Measurements from ENCODE around the gene OR2H1. TPM values are rescaled to one million over a fixed set of nuclear protein-coding genes. Genes with fewer than 3 reads are reported as not detected.

OR2H1 gene
- total RNA-seq, 1 experiment from 2014 or later: not detected

DNA sequence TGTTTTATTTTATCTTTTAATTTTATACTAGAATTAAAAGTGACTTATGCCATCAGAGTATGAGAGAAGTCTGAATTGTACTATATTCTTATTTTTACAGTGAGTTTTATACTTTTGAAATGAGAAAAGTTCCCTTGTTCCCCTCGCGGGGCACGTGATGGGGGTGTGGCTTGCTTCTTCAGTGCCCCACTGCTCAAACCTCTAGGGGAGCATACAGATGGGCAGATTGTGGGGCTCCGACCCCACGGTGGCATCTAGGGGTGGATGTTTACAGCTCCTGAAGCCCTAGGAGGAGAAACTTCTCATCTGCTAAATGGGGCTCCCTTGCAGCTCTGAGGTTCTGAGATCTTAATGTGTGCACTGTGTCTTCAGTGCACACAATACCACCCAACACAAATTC is 42.7 kb downstream of the OR2H1 start:
- H3K4me3 Mint-ChIP-seq: no peak overlapping the region

DNA sequence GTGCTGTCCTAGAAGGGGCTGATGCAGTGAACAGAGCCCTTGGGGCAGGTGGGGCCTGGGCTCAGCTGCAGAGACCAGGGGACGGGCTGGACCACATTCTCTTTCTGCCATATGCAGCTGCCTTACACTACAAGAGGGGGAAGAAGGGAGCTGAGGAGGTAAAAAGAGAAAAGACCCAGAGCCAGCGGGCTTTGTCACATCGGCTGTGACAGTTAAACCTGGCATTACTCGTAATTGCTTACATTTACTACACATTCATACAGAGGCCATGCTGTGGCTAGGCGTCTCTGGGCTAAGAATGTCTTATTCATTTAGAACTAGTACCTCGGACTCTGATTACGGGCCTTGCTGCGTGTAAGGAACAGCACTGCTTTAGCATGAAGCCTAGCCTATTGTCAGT is 43.6 kb downstream of the OR2H1 start:
- Mint-ChIP-seq H3K4me3 (no peak overlapping the region), H3K9me3 (no peaks in the 10 kb centered on the region), H3K27ac (no peak overlapping the region), H3K4me1 (no peaks in the 10 kb centered on the region), H3K27me3 (ENCODE audit: low read depth) (peaks cover 10% of the 10 kb centered on the region), H3K36me3 (no peaks in the 10 kb centered on the region)
- TF ChIP-seq, protein P1, sequence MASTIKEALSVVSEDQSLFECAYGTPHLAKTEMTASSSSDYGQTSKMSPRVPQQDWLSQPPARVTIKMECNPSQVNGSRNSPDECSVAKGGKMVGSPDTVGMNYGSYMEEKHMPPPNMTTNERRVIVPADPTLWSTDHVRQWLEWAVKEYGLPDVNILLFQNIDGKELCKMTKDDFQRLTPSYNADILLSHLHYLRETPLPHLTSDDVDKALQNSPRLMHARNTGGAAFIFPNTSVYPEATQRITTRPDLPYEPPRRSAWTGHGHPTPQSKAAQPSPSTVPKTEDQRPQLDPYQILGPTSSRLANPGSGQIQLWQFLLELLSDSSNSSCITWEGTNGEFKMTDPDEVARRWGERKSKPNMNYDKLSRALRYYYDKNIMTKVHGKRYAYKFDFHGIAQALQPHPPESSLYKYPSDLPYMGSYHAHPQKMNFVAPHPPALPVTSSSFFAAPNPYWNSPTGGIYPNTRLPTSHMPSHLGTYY (CRISPR knock-in tag; IDR thresholded peaks at IDR 0.05): no peak
- TF ChIP-seq FOXK1 (CRISPR knock-in tag; IDR thresholded peaks at IDR 0.05) (no peak), ZNF138 (CRISPR knock-in tag; conservative IDR thresholded peaks at IDR 0.05) (no peak), GABPB1 (CRISPR knock-in tag; IDR thresholded peaks at IDR 0.05) (no peak), NR2C2 (CRISPR knock-in tag; IDR thresholded peaks at IDR 0.05) (no peak), ELF4 (CRISPR knock-in tag; IDR thresholded peaks at IDR 0.05; ENCODE audit: low read depth) (no peak), TEAD4 (CRISPR knock-in tag; IDR thresholded peaks at IDR 0.05) (no peak), ZNF396 (CRISPR knock-in tag; IDR thresholded peaks at IDR 0.05; ENCODE audit: borderline replicate concordance) (no peak), GRHL2 (CRISPR knock-in tag; IDR thresholded peaks at IDR 0.05; ENCODE audit: insufficient replicate concordance, severe bottlenecking) (no peak)
- TF ChIP-seq, protein P2, sequence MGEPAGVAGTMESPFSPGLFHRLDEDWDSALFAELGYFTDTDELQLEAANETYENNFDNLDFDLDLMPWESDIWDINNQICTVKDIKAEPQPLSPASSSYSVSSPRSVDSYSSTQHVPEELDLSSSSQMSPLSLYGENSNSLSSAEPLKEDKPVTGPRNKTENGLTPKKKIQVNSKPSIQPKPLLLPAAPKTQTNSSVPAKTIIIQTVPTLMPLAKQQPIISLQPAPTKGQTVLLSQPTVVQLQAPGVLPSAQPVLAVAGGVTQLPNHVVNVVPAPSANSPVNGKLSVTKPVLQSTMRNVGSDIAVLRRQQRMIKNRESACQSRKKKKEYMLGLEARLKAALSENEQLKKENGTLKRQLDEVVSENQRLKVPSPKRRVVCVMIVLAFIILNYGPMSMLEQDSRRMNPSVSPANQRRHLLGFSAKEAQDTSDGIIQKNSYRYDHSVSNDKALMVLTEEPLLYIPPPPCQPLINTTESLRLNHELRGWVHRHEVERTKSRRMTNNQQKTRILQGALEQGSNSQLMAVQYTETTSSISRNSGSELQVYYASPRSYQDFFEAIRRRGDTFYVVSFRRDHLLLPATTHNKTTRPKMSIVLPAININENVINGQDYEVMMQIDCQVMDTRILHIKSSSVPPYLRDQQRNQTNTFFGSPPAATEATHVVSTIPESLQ (CRISPR knock-in tag; IDR thresholded peaks at IDR 0.05): no peak
- TF ChIP-seq, protein P3, sequence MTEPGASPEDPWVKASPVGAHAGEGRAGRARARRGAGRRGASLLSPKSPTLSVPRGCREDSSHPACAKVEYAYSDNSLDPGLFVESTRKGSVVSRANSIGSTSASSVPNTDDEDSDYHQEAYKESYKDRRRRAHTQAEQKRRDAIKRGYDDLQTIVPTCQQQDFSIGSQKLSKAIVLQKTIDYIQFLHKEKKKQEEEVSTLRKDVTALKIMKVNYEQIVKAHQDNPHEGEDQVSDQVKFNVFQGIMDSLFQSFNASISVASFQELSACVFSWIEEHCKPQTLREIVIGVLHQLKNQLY (CRISPR knock-in tag; IDR thresholded peaks at IDR 0.05): no peak
- TF ChIP-seq, protein P4, sequence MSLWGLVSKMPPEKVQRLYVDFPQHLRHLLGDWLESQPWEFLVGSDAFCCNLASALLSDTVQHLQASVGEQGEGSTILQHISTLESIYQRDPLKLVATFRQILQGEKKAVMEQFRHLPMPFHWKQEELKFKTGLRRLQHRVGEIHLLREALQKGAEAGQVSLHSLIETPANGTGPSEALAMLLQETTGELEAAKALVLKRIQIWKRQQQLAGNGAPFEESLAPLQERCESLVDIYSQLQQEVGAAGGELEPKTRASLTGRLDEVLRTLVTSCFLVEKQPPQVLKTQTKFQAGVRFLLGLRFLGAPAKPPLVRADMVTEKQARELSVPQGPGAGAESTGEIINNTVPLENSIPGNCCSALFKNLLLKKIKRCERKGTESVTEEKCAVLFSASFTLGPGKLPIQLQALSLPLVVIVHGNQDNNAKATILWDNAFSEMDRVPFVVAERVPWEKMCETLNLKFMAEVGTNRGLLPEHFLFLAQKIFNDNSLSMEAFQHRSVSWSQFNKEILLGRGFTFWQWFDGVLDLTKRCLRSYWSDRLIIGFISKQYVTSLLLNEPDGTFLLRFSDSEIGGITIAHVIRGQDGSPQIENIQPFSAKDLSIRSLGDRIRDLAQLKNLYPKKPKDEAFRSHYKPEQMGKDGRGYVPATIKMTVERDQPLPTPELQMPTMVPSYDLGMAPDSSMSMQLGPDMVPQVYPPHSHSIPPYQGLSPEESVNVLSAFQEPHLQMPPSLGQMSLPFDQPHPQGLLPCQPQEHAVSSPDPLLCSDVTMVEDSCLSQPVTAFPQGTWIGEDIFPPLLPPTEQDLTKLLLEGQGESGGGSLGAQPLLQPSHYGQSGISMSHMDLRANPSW (CRISPR knock-in tag; conservative IDR thresholded peaks at IDR 0.05; ENCODE audit: low read depth): no peak
- TF ChIP-seq, protein P5, sequence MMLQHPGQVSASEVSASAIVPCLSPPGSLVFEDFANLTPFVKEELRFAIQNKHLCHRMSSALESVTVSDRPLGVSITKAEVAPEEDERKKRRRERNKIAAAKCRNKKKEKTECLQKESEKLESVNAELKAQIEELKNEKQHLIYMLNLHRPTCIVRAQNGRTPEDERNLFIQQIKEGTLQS (CRISPR knock-in tag; conservative IDR thresholded peaks at IDR 0.05): no peak
- ChIA-PET POLR2A (no interaction called here), CTCF (no interaction called here)
- DNase-seq (ENCODE audit: low spot score): no peak
- ATAC-seq: no peak

More for the DNA sequence above, 42.7 kb downstream of the OR2H1 start:
- POLR2A ChIA-PET: no interaction called here
- H3K36me3 Mint-ChIP-seq: no peaks in the 10 kb centered on the region
- H3K4me1 Mint-ChIP-seq: no peaks in the 10 kb centered on the region
- CTCF ChIA-PET: no interaction called here
- ATAC-seq: no peak
- H3K27me3 Mint-ChIP-seq (ENCODE audit: low read depth): peaks cover 10% of the 10 kb centered on the region
- no peak overlapping the region for H3K27ac Mint-ChIP-seq
- no peak for TF ChIP-seq MXD4 (CRISPR knock-in tag; IDR thresholded peaks at IDR 0.05; ENCODE audit: borderline replicate concordance)
- no peak for TF ChIP-seq ZNF138 (CRISPR knock-in tag; conservative IDR thresholded peaks at IDR 0.05)
- TF ChIP-seq GABPB1 (CRISPR knock-in tag; IDR thresholded peaks at IDR 0.05): no peak
- TF ChIP-seq FOXJ3 (CRISPR knock-in tag; IDR thresholded peaks at IDR 0.05; ENCODE audit: borderline replicate concordance): no peak
- DNase-seq (ENCODE audit: low spot score): no peak
- H3K9me3 Mint-ChIP-seq: no peaks in the 10 kb centered on the region

DNA sequence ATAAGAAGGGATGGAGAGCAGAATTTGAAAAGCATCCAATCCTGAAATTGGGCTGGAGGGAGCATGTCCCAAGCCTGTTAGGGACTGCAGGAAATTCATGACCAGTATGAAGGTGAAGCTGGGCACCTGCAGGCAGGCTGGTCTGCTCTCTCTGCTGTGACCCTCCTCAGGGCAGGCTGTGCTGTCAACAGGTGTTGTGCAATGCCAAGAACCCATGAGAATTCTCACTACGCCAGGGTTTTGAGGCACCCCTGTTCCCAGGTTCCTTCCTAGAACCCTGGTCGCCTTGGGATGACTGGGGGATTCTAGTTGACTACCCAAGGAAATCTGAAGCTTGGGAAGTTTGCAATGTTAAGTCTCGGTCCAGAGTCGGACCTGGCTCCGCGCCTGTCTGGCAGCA is 44.2 kb downstream of the OR2H1 start:
- ATAC-seq (no peak), DNase-seq (ENCODE audit: low spot score) (no peak)
- no peak overlapping the region for H3K4me3 Mint-ChIP-seq
- POLR2A ChIA-PET: no interaction called here
- CTCF ChIA-PET: no interaction called here
- no peak overlapping the region for H3K27ac Mint-ChIP-seq
- H3K36me3 Mint-ChIP-seq: no peaks in the 10 kb centered on the region
- no peaks in the 10 kb centered on the region for H3K4me1 Mint-ChIP-seq
- H3K9me3 Mint-ChIP-seq: no peaks in the 10 kb centered on the region
- peaks cover 9% of the 10 kb centered on the region for H3K27me3 Mint-ChIP-seq (ENCODE audit: low read depth)
- TF ChIP-seq, protein P6, sequence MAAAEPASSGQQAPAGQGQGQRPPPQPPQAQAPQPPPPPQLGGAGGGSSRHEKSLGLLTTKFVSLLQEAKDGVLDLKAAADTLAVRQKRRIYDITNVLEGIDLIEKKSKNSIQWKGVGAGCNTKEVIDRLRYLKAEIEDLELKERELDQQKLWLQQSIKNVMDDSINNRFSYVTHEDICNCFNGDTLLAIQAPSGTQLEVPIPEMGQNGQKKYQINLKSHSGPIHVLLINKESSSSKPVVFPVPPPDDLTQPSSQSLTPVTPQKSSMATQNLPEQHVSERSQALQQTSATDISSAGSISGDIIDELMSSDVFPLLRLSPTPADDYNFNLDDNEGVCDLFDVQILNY (CRISPR knock-in tag; IDR thresholded peaks at IDR 0.05): no peak
- TF ChIP-seq, protein P7, sequence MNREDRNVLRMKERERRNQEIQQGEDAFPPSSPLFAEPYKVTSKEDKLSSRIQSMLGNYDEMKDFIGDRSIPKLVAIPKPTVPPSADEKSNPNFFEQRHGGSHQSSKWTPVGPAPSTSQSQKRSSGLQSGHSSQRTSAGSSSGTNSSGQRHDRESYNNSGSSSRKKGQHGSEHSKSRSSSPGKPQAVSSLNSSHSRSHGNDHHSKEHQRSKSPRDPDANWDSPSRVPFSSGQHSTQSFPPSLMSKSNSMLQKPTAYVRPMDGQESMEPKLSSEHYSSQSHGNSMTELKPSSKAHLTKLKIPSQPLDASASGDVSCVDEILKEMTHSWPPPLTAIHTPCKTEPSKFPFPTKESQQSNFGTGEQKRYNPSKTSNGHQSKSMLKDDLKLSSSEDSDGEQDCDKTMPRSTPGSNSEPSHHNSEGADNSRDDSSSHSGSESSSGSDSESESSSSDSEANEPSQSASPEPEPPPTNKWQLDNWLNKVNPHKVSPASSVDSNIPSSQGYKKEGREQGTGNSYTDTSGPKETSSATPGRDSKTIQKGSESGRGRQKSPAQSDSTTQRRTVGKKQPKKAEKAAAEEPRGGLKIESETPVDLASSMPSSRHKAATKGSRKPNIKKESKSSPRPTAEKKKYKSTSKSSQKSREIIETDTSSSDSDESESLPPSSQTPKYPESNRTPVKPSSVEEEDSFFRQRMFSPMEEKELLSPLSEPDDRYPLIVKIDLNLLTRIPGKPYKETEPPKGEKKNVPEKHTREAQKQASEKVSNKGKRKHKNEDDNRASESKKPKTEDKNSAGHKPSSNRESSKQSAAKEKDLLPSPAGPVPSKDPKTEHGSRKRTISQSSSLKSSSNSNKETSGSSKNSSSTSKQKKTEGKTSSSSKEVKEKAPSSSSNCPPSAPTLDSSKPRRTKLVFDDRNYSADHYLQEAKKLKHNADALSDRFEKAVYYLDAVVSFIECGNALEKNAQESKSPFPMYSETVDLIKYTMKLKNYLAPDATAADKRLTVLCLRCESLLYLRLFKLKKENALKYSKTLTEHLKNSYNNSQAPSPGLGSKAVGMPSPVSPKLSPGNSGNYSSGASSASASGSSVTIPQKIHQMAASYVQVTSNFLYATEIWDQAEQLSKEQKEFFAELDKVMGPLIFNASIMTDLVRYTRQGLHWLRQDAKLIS (CRISPR knock-in tag; IDR thresholded peaks at IDR 0.05; ENCODE audit: borderline replicate concordance): no peak
- TF ChIP-seq, protein P8, sequence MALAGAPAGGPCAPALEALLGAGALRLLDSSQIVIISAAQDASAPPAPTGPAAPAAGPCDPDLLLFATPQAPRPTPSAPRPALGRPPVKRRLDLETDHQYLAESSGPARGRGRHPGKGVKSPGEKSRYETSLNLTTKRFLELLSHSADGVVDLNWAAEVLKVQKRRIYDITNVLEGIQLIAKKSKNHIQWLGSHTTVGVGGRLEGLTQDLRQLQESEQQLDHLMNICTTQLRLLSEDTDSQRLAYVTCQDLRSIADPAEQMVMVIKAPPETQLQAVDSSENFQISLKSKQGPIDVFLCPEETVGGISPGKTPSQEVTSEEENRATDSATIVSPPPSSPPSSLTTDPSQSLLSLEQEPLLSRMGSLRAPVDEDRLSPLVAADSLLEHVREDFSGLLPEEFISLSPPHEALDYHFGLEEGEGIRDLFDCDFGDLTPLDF (CRISPR knock-in tag; IDR thresholded peaks at IDR 0.05): no peak
- TF ChIP-seq NFATC4 (CRISPR knock-in tag; IDR thresholded peaks at IDR 0.05): no peak

Data from WTC11 (cell line).